ENCODE results near the gene RAI2. TPM values are rescaled to one million over a fixed set of nuclear protein-coding genes. Genes with fewer than 3 reads are reported as not detected.

Gene RAI2
- total and polyA plus RNA-seq, 2 experiments from 2014 or later: 1.3 to 3.4 TPM

DNA sequence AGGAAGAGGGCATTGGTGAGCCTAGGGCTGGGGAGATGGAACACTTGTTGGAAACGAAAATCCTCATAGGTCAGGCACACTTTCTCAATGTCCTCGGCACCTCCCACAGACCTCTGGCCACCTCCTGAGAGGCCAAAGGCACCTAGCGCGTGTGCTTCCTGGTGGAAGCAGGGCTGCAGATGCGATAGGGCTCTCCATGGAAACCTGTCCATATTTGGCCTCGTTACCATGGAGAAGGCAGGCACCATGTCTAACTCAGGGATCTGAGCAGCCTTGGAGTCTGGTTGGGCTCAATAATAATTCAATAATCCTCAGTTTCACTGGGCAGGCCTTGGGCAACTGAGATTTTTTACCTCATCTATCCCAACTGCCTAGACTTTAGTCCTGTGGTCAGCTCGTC lies 58.3 kb downstream of the RAI2 start:
- TF ChIP-seq, protein P1, sequence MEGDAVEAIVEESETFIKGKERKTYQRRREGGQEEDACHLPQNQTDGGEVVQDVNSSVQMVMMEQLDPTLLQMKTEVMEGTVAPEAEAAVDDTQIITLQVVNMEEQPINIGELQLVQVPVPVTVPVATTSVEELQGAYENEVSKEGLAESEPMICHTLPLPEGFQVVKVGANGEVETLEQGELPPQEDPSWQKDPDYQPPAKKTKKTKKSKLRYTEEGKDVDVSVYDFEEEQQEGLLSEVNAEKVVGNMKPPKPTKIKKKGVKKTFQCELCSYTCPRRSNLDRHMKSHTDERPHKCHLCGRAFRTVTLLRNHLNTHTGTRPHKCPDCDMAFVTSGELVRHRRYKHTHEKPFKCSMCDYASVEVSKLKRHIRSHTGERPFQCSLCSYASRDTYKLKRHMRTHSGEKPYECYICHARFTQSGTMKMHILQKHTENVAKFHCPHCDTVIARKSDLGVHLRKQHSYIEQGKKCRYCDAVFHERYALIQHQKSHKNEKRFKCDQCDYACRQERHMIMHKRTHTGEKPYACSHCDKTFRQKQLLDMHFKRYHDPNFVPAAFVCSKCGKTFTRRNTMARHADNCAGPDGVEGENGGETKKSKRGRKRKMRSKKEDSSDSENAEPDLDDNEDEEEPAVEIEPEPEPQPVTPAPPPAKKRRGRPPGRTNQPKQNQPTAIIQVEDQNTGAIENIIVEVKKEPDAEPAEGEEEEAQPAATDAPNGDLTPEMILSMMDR (IDR thresholded peaks at IDR 0.05; ENCODE audit: low read depth, low read length): no peak
- no peaks in the 10 kb centered on the region for H3K9me3 ChIP-seq (ENCODE audit: low read depth)
- no peak for DNase-seq (ENCODE audit: low read depth in 1 of 2, low spot score in 1 of 2)
- H3K4me1 ChIP-seq (ENCODE audit: low read depth): no peaks in the 10 kb centered on the region
- H3K4me3 ChIP-seq: no peak overlapping the region
- H3K27me3 ChIP-seq: no peaks in the 10 kb centered on the region
- H3K36me3 ChIP-seq: no peaks in the 10 kb centered on the region
- no peak overlapping the region for H3K27ac ChIP-seq

DNA sequence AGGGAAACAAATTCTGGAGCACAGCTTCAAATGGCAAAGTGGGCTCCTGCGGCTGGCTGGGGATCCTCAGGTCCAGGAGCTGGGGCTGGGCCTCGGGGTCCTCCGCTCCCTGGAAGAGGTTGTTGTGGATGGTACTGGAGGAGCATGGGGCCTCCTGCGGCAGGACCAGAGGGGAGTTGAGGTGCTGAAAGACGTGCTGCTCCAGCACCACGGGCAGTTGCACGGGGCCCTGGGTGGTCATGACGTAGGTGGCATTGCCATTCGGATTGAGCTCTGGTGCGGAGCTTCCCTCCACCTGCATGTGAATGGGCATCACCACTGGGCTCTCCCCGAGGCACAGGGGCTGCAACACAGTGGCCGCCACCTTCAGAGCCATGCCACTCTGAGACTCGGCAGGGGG lies 59.7 kb downstream of the RAI2 start:
- H3K36me3 ChIP-seq: no peaks in the 10 kb centered on the region
- TF ChIP-seq, protein P1 (IDR thresholded peaks at IDR 0.05; ENCODE audit: low read depth, low read length): no peak
- no peak overlapping the region for H3K4me3 ChIP-seq
- no peaks in the 10 kb centered on the region for H3K4me1 ChIP-seq (ENCODE audit: low read depth)
- H3K9me3 ChIP-seq (ENCODE audit: low read depth): no peaks in the 10 kb centered on the region
- H3K27ac ChIP-seq: no peak overlapping the region
- DNase-seq (ENCODE audit: low read depth in 1 of 2, low spot score in 1 of 2): no peak
- peaks cover 6% of the 10 kb centered on the region for H3K27me3 ChIP-seq

DNA sequence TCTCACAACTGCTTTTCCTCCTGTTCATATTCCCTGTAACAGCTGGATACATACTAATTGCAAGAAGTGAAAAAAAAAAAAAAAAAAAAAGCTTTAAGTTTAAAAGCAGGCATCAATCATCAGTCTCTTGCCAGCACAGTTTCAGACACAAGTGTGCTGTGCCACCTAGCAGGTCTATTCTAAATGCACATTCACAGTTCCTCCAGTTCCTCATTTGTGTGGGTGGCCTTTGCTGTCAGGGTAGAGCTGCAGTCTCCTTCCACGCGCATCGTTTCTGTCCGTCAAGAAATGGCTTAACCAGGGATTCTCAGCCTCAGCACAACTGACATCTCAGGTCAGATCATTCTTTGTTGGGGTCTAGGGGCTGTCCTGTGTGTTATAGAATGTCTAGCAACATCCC lies 62.2 kb downstream of the RAI2 start:
- TF ChIP-seq, protein P1 (IDR thresholded peaks at IDR 0.05; ENCODE audit: low read depth, low read length): no peak
- H3K27me3 ChIP-seq: peaks cover 6% of the 10 kb centered on the region
- no peak for DNase-seq (ENCODE audit: low read depth in 1 of 2, low spot score in 1 of 2)
- no peak overlapping the region for H3K4me3 ChIP-seq
- H3K27ac ChIP-seq: no peak overlapping the region
- no peaks in the 10 kb centered on the region for H3K36me3 ChIP-seq
- no peaks in the 10 kb centered on the region for H3K9me3 ChIP-seq (ENCODE audit: low read depth)
- no peaks in the 10 kb centered on the region for H3K4me1 ChIP-seq (ENCODE audit: low read depth)

DNA sequence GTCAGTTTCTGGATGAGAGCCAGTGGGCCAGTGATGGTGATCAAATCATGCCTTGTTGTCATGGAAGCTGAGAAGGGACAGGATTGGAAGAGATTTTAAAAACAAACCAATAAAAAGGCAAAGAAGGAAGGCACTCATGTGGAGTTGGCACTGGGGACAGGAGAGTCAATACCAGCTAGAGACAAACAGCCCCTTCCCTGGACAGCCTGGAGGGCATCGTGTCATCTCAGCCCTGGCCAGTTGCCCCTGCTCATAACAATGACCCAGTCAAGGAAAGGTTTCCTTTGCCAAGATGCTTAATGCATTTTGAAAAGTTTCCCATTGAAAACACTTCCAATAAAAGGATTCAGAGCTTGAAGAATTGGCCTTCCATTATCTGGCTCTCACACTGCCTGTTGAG lies 68.3 kb downstream of the RAI2 start:
- TF ChIP-seq, protein P1 (IDR thresholded peaks at IDR 0.05; ENCODE audit: low read depth, low read length): no peak
- H3K27ac ChIP-seq: no peak overlapping the region
- no peak for DNase-seq (ENCODE audit: low read depth in 1 of 2, low spot score in 1 of 2)
- peaks cover 6% of the 10 kb centered on the region for H3K27me3 ChIP-seq
- H3K9me3 ChIP-seq (ENCODE audit: low read depth): no peaks in the 10 kb centered on the region
- H3K4me1 ChIP-seq (ENCODE audit: low read depth): no peaks in the 10 kb centered on the region
- H3K4me3 ChIP-seq: no peak overlapping the region
- no peaks in the 10 kb centered on the region for H3K36me3 ChIP-seq

DNA sequence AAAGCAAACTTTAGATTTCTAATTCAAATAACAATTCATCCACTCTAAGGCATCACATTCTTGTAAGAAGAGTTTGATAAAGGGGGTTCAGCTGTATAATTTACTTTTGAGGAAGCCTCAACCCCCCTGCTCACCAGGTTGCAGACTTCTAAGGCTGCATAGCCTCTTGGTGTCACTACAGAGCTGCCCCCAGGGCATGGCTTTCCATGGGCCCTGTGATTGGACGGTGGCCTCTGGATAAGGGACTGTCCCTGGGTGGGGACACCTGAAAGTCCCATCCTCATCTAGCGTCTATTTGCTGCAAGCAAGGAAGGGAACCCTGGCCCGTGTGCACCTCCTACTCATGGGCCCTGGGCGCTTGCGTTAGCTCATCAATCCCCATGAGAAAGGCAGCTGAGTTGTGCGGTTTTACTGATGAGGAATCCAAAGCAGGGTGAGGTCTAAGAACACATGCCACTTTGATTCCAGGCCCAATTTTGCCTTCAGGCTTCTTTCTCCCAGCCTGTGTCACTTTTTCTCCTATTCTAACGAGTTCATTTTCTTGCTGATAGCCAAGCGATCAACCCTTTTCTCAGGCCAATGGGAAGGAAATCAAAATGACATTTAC lies 72.0 kb downstream of the RAI2 start:
- Histone ChIP-seq H3K9me3 (ENCODE audit: low read depth) (no peaks in the 10 kb centered on the region), H3K4me3 (no peak overlapping the region), H3K4me1 (ENCODE audit: low read depth) (no peaks in the 10 kb centered on the region), H3K36me3 (no peaks in the 10 kb centered on the region), H3K27me3 (no peaks in the 10 kb centered on the region), H3K27ac (no peak overlapping the region)
- TF ChIP-seq, protein P1 (IDR thresholded peaks at IDR 0.05; ENCODE audit: low read depth, low read length): no peak
- DNase-seq (ENCODE audit: low read depth in 1 of 2, low spot score in 1 of 2): no peak

Data from cardiac muscle cell (in vitro differentiated cells and primary cell).